Measurements from ENCODE around the gene FRMD4B.

The FRMD4B gene

GRCh38 chr3:69174871-69175737, 210.8 kb downstream of the FRMD4B start:
- DNase-seq (ENCODE audit: low spot score): no peak

DNA sequence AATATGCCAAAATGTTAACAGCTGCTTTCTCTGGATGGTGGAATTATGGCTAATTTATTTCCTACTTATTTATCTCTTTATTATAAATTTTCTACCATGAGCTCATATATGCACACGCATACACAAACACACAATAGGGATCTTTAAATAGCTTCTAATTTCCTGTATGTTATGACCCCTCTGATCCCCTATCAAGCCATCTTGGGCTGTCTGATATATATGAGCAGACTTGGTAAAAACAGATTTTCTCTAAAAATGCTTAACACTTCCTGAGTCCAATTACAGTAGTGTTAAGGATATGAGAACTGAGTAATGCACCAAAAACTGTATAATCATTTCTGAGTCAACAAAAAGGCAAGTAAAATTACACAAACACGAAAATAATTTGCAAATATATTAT, 211.4 kb downstream of the FRMD4B start:
- no peak for DNase-seq (ENCODE audit: low spot score)

DNA sequence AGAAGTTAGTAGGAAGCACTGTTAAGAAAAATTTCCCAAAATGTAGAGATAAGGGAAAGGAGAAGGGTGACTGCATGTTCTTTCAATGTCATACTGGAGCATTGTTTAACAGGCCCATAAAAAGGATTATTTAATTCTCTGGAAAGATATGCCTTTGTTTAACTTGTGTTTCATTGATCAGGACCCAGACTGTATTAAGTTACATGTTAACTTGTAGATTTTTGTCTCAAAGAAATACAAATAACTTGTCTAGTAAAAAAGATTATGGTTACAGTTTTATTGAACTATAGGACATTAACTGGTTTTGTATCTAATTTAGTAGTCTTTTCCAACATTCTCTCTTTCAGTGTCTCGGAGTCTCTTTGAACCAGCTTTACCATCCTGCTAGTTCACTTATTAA, 213.8 kb downstream of the FRMD4B start:
- DNase-seq (ENCODE audit: low spot score): no peak

DNA sequence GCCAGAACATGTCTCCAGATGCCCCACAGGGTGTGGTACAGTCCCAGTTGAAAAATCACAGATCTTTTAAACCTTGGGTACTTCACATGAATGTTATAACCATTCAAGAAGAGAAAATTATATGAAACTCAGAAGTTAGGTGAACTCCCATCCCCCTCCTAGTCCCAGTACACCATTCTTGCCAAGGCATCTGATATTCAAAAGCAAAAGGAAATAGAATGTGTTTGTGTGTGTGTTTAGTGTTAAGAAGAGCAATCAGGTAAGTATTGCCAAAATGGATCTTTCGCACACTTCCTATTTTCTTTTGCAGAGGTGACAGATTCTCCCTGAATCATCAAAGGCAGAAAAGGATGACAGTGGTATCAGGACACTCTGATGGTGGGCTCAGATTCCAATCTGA, 219.4 kb downstream of the FRMD4B start:
- no peak for DNase-seq (ENCODE audit: low spot score)

DNA sequence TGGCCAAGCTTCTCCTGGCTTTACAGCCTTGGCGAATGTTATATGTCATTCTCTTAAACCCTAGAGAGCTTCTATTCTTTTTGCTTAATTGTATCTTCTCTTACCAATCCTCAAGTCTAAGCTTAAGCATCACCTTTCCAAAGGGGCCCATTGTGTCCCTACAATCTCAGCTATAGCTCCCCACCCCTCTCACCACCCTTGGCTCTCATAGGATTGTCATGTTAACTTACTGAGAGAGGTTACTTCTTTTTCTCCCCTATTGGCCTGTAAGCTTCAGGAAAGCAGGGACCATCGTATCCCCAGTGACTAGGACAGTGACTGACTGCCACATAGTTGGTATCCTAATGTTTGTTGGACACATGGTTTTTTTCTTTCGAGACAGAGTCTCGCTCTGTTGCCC, 220.1 kb downstream of the FRMD4B start:
- DNase-seq (ENCODE audit: low spot score): no peak

GRCh38 chr3:69164296-69164695, 221.6 kb downstream of the FRMD4B start:
- DNase-seq (ENCODE audit: low spot score): no peak

DNA sequence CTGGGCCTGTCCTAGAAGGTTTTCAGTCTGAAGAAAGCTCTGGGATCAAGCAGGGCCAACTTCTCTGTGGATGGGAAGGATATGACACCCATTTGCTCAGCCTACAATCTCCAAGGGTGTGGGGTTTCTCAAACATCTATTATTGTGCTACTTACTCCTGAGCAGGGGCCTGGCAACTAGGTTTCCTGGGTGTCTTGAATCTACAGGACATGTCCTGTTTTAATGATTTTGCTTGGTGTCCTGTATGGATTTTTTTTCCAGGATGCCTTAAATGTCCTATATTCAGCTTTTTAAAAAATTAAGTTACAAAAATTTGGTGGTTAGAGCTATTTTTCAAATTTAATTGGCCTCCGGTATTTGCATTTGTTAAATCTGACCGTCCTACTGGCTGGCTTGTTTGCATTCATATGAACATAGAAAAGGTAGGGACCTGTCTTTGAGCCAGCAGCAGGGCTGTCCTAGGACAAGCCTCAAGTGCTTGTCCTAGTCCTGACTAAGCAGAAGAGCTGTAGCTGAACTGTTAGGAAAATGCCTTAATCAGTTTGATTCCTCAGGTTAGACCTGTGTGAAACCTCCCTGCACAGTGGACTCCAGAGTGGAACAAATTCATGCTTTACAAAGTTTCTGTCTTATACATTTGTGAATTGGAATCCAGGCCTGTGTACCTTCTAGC, 223.4 kb downstream of the FRMD4B start:
- no peak for DNase-seq (ENCODE audit: low spot score)

DNA sequence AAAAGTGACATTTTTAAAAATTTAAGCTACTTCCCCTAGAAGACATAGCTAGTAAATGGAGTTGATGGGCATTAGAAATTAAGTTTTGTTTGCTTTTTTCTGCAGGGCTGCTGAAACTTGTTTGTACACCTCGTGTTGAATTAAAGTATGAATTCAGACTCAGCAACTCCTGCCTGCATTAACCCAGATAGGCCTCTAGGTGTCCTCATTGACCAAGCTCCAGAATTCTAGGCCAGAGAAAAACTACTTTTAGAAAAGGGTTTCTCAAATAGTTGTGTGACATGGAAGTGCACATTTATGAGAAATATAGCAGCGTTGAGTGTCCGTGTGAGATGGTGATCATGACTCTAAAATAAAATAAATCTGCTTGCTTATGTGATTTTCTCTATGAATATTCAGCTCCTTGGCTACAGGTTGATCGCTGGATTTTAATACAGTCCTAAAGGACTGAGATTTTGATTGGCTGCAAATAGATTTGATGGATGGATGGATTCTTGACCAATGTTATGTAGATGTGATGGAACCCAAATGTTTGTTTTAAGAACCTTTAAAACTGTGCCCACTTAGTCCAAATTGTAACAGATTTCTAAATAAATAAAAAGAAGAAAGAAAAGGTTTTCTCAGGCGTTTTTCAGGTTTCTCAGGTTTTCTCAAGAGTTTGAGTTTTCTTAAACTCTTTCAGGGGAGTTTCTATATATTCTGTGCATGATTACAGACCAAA, 224.1 kb downstream of the FRMD4B start:
- peak; percentile 79 for DNase-seq (ENCODE audit: low spot score)

GRCh38 chr3:69160525-69160924, 225.4 kb downstream of the FRMD4B start:
- no peak for DNase-seq (ENCODE audit: low spot score)

DNA sequence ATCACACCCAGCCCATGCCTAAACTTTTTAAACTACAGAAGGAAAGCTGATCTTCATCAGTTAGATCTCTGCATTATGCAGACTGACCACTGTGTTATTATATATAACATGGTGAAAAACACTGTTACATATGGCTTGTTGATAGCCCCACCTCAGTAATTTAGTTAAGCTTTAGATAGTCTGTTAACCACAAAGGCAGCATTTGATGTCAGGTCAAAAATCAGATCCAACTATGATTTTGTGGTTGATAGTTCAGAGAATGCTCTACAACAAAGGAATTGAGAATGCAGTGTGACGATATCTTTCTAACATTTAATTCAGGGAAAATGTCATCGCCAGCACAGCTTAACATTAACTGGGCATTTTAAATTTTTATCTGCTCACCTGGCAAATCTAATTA, 225.8 kb downstream of the FRMD4B start:
- DNase-seq (ENCODE audit: low spot score): no peak

GRCh38 chr3:69149586-69149985, 236.3 kb downstream of the FRMD4B start:
- no peak for DNase-seq (ENCODE audit: low spot score)

GRCh38 chr3:69145688-69146087, 240.2 kb downstream of the FRMD4B start:
- no peak for DNase-seq (ENCODE audit: low spot score)

DNA sequence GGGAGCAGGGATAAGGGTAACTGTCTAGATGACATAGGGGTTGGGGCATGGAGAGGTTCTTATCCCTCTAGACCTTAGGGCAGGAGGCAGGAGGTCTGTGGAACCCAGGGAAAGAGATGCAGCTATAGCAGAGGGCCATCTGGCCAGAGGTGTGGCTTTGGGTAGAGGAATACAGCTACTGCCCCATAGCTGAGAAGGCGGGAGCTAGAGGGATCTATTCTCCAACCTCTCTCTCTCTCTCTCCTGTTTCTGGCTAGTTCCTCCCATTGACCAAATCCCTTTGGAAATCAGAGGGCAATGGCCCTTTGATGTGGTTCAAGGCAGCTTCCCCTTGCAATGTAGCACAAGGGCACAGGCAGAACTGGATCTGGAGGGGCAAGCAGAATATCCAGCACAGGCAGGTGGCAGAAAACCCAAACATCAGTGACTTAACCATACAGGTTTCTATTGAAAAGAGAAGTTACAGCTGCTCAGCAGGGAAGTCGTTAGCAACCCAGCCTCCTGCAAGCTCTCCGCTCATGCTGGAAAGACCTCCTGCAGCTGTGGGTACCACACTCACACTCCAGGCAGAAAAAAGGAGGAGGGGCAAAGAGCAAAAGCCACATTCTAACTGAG, 241.2 kb downstream of the FRMD4B start:
- no peak for DNase-seq (ENCODE audit: low spot score)

DNA sequence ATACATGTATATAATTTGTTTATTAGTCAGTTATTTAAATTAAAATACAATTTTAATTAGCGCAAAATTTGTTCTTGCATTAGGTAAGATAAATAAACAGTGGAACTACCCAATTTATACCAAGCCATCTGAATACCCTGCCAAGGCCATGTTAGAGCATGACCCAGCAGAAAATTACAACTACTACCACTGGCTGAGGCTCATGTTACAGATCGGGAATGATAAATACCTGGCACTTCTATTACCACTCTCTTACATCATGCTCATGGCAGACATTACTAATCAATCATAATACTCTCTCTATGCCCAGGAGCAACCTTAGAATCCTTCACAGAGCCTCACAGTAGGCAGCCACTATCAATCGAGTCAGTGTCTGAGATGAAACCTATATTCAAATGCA, 242.3 kb downstream of the FRMD4B start:
- DNase-seq (ENCODE audit: low spot score): no peak

GRCh38 chr3:69142797-69143454, 243.0 kb downstream of the FRMD4B start:
- no peak for DNase-seq (ENCODE audit: low spot score)

- no peak for DNase-seq (ENCODE audit: low spot score)
Measured at GRCh38 chr3:69142090-69142489, 243.8 kb downstream of the FRMD4B start.

GRCh38 chr3:69141313-69141712, 244.6 kb downstream of the FRMD4B start:
- no peak for DNase-seq (ENCODE audit: low spot score)

DNA sequence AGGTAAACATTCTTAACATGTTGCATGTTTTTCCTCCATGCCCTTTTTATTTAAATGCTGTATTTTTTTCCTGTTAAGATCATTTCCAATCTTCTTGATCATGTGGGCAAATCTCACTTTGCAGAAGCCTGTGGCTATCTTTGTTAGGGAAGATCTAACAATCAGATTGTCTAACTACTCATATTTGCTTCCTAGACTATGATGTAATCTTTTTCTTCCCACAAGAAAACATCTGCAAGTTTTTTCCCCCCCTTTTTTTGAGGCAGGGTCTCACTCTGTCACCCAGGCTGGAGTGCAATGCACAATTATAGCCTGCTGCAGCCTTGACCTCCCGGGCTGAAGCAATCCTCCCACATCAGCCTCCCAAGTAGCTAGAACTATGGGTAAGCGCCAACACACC, 248.5 kb downstream of the FRMD4B start:
- DNase-seq (ENCODE audit: low spot score): no peak

- DNase-seq (ENCODE audit: low spot score): no peak
Measured at GRCh38 chr3:69137005-69137404, 248.9 kb downstream of the FRMD4B start.

DNA sequence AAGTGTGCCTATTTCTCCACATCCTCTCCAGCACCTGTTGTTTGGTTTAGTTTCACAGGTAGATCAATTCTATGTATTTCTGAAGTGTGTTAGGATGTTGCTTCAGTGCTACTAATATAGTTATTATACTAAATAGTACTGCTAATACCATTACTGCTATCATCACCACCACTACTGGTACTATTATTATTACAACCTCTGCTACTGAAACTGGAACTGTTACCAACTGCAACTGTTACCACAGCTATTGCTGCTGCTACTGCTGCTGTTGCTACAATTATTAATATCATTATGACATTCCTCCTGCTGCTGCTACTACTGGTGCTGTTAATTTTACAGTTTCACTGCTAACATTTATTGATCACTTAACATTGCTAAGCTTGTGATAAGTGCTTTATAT, 255.2 kb downstream of the FRMD4B start:
- no peak for DNase-seq (ENCODE audit: low spot score)

DNA sequence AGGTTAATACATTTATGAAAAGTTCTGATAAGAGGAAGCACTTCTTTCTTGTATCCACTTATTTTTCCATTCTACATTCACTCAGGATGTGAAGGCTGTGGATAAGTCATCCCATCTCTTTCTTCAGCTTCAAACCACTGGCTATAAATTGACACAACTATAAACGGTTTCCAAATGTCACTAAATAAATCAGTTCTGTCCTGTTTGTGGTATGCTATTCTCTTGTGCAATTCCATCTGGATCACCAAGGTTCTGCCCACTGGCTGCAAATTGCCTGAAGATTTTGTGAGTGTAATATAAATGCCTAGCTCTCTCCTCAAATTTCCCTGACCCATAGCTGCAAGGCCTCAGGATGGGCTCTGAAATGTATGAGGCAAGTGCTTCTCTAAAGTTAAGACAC, 256.4 kb downstream of the FRMD4B start:
- DNase-seq (ENCODE audit: low spot score): peak; percentile 43

DNA sequence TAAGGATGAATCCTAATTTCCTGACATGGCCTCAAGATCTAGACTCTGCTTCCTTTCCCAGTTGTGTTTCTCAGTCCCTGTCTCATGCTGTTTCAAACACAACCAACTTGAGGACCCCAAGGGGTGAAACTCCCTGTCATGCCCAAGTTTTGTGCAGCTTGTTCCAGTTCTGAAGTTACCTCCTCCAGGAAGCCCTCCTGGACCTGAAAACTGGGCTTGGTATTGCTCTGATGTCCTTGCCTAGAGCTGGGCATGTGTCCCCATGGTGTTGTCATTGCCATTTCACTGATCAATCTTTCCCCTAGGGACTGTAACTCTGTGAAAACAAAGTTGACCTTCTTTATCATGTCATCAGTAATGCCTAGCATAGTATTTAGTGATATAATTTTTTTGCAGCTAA, 257.4 kb downstream of the FRMD4B start:
- no peak for DNase-seq (ENCODE audit: low spot score)

All from AG20443 (cell line).